ENCODE measurements around the gene TMEM41B.

- TF ChIP-seq CTCF (IDR thresholded peaks at IDR 0.05) (no peak), POLR2A (IDR thresholded peaks at IDR 0.05) (no peak)
Measured at GRCh38 chr11:9362393-9362863, 48.0 kb upstream of the TMEM41B start.
